C4-2B (cell line): ENCODE data around the gene GTF2A1.

Experiments used
- ZFX ChIP-seq: fragments of 450-650 bp; IDR thresholded peaks from 2 replicates; pipeline ENCODE4 v1.6.1; 2017
- TF ChIP-seq, protein P1 (sequence below): fragments of 450-650 bp; conservative IDR thresholded peaks from 2 replicates; pipeline ENCODE4 v1.5.1; 2017; ENCODE audit warnings: mild to moderate bottlenecking

DNA sequence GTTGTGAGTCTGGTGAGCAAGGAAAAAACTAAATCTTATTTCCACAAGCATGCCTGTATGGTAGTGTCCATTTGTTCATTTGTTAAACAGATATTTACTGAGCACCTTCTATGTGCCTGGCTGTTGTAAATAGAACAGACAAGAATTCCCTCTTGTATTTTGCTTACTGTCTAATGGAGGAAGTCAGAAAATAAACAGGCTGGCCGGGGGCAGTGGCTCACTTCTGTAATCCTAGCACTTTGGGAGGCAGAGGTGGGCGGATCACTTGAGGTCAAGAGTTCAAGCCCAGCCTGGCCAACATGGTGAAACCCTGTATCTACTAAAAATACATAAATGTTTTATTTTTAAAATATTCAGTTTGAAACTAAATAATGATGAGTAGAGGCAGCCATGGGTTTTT lies 79.3 kb downstream of the GTF2A1 start:
- TF ChIP-seq, protein P1, sequence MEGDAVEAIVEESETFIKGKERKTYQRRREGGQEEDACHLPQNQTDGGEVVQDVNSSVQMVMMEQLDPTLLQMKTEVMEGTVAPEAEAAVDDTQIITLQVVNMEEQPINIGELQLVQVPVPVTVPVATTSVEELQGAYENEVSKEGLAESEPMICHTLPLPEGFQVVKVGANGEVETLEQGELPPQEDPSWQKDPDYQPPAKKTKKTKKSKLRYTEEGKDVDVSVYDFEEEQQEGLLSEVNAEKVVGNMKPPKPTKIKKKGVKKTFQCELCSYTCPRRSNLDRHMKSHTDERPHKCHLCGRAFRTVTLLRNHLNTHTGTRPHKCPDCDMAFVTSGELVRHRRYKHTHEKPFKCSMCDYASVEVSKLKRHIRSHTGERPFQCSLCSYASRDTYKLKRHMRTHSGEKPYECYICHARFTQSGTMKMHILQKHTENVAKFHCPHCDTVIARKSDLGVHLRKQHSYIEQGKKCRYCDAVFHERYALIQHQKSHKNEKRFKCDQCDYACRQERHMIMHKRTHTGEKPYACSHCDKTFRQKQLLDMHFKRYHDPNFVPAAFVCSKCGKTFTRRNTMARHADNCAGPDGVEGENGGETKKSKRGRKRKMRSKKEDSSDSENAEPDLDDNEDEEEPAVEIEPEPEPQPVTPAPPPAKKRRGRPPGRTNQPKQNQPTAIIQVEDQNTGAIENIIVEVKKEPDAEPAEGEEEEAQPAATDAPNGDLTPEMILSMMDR = no peak
- TF ChIP-seq ZFX = no peak
